GM23248 (cell line): ENCODE results near the gene THSD7A.

Experiments
- EZH2 ChIP-seq: fragments of 200-600 bp; sonication (generic); IDR thresholded peaks from 2 replicates; pipeline ENCODE4 v1.6.1; 2018; ENCODE audit warnings: antibody characterized with exemption, mild to moderate bottlenecking; ENCODE audit not compliant: insufficient read depth, poor library complexity, severe bottlenecking
- EZH2phosphoT487 ChIP-seq: fragments of 200-600 bp; sonication (generic); IDR thresholded peaks from 2 replicates; pipeline ENCODE4 v1.6.1; 2018; ENCODE audit warnings: antibody characterized with exemption, moderate library complexity, mild to moderate bottlenecking, low read depth; ENCODE audit not compliant: insufficient read depth

- TF ChIP-seq EZH2 (no peak), EZH2phosphoT487 (no peak)
Measured at GRCh38 chr7:11865671-11866070, 33.7 kb upstream of the THSD7A start.
